ENCODE measurements around the gene PANX1.
"Not testable (repeated sequence)": the region's sequence is repeated elsewhere in the genome, so short reads cannot be mapped to it uniquely, and the experiment has no call there.

The PANX1 gene

GRCh38 chr11:94150704-94151685 is 22.4 kb downstream of the PANX1 start:
- FAIRE-seq = no peak

GRCh38 chr11:94151903-94152677 is 23.4 kb downstream of the PANX1 start:
- FAIRE-seq = no peak

- FAIRE-seq = no peak
Observed at GRCh38 chr11:94152678-94153065, 24.0 kb downstream of the PANX1 start.

- FAIRE-seq = no peak
Observed at GRCh38 chr11:94153320-94153719, 24.7 kb downstream of the PANX1 start.

GRCh38 chr11:94154095-94154856 is 25.6 kb downstream of the PANX1 start:
- no peak for FAIRE-seq

GRCh38 chr11:94157339-94157738 is 28.7 kb downstream of the PANX1 start:
- FAIRE-seq = not testable (repeated sequence)

- no peak for FAIRE-seq
Observed at GRCh38 chr11:94168882-94169281, 40.2 kb downstream of the PANX1 start.

GRCh38 chr11:94169516-94169915 is 40.9 kb downstream of the PANX1 start:
- FAIRE-seq = no peak

- no peak for FAIRE-seq
Observed at GRCh38 chr11:94169930-94170545, 41.4 kb downstream of the PANX1 start.

- FAIRE-seq = no peak
Observed at GRCh38 chr11:94170953-94171352, 42.3 kb downstream of the PANX1 start.

GRCh38 chr11:94171693-94172440 is 43.2 kb downstream of the PANX1 start:
- no peak for FAIRE-seq

GRCh38 chr11:94175535-94175934 is 46.9 kb downstream of the PANX1 start:
- no peak for FAIRE-seq

- FAIRE-seq = no peak
Observed at GRCh38 chr11:94178331-94178730, 49.7 kb downstream of the PANX1 start.

- no peak for FAIRE-seq
Observed at GRCh38 chr11:94179696-94180095, 51.1 kb downstream of the PANX1 start.

GRCh38 chr11:94181526-94181925 is 52.9 kb downstream of the PANX1 start:
- no peak for FAIRE-seq

- no peak for FAIRE-seq
Observed at GRCh38 chr11:94181943-94182342, 53.3 kb downstream of the PANX1 start.

GRCh38 chr11:94183251-94183885 is 54.7 kb downstream of the PANX1 start:
- FAIRE-seq = no peak

- FAIRE-seq = no peak
Observed at GRCh38 chr11:94183886-94184264, 55.2 kb downstream of the PANX1 start.

- FAIRE-seq = no peak
Observed at GRCh38 chr11:94184362-94184761, 55.7 kb downstream of the PANX1 start.

GRCh38 chr11:94184846-94185245 is 56.2 kb downstream of the PANX1 start:
- no peak for FAIRE-seq

- FAIRE-seq = no peak
Observed at GRCh38 chr11:94185416-94186084, 56.9 kb downstream of the PANX1 start.
